PC-3 (cell line): Measurements from ENCODE around the gene ASPRV1.

ENCODE experiments used
- CTCF ChIP-seq: fragments of 300-600 bp; sonication (generic); conservative IDR thresholded peaks from 2 replicates; pipeline ENCODE4 v1.5.1; 2017; ENCODE audit warnings: antibody characterized with exemption, low read depth, mild to moderate bottlenecking, low read length
- EZH2 ChIP-seq: fragments of 300-600 bp; sonication (generic); IDR thresholded peaks from one replicate; pipeline ENCODE4 v1.6.1; 2017; ENCODE audit warnings: antibody characterized with exemption, mild to moderate bottlenecking, low read length; ENCODE audit not compliant: unreplicated experiment

GRCh38 chr2:69932596-69932922 is 28.9 kb downstream of the ASPRV1 start:
- no peak for TF ChIP-seq CTCF
- TF ChIP-seq EZH2, result no peak
